Ramos (cell line): ENCODE data around the gene ERC1.
"Not testable (repeated sequence)": the region's sequence is repeated elsewhere in the genome, so short reads cannot be mapped to it uniquely, and the experiment has no call there.

Source experiments
- in situ Hi-C: fragments of 300-500 bp; cut with MboI; formaldehyde crosslinking; loops from one replicate; pipeline ENCODE4 v1.14.3; 2022; ENCODE audit warnings: low sequenced_read_pairs; ENCODE audit not compliant: unreplicated experiment

The ERC1 gene

GRCh38 chr12:1108276-1108675 is 117.3 kb downstream of the ERC1 start:
- in situ Hi-C loops: loop anchor here (10.0 kb wide), 1 partner anchor 533 kb away; no protein-coding TSS in a partner anchor

GRCh38 chr12:1115484-1116231 is 124.6 kb downstream of the ERC1 start:
- in situ Hi-C loops: no loop called here

GRCh38 chr12:1117371-1117770 is 126.3 kb downstream of the ERC1 start:
- in situ Hi-C loops: no loop called here

GRCh38 chr12:1117970-1118563 is 127.0 kb downstream of the ERC1 start:
- in situ Hi-C loops: no loop called here

GRCh38 chr12:1122786-1123185 is 131.8 kb downstream of the ERC1 start:
- in situ Hi-C loops: loop anchor here (5.0 kb wide), 1 partner anchor 465 kb away; no protein-coding TSS in a partner anchor

- in situ Hi-C loops: no loop called here
Observed at GRCh38 chr12:1126091-1126490, 135.1 kb downstream of the ERC1 start.

- in situ Hi-C loops: no loop called here
Observed at GRCh38 chr12:1127021-1127420, 136.0 kb downstream of the ERC1 start.

- in situ Hi-C loops: no loop called here
Observed at GRCh38 chr12:1130164-1130563, 139.1 kb downstream of the ERC1 start.

GRCh38 chr12:1130571-1130970 is 139.5 kb downstream of the ERC1 start:
- in situ Hi-C loops: no loop called here

- in situ Hi-C loops: no loop called here
Observed at GRCh38 chr12:1131811-1132224, 140.8 kb downstream of the ERC1 start.

- in situ Hi-C loops: no loop called here
Observed at GRCh38 chr12:1132311-1132710, 141.3 kb downstream of the ERC1 start.

- in situ Hi-C loops: no loop called here
Observed at GRCh38 chr12:1138691-1139090, 147.7 kb downstream of the ERC1 start.

- in situ Hi-C loops: not testable (repeated sequence)
Observed at GRCh38 chr12:1146758-1147157, 155.7 kb downstream of the ERC1 start.

- in situ Hi-C loops: no loop called here
Observed at GRCh38 chr12:1147821-1148220, 156.8 kb downstream of the ERC1 start.

GRCh38 chr12:1157046-1157445 is 166.0 kb downstream of the ERC1 start:
- in situ Hi-C loops: no loop called here

GRCh38 chr12:1161197-1161596 is 170.2 kb downstream of the ERC1 start:
- in situ Hi-C loops: no loop called here

GRCh38 chr12:1162081-1162760 is 171.2 kb downstream of the ERC1 start:
- in situ Hi-C loops: no loop called here

GRCh38 chr12:1167784-1168183 is 176.8 kb downstream of the ERC1 start:
- in situ Hi-C loops: no loop called here

GRCh38 chr12:1170411-1170810 is 179.4 kb downstream of the ERC1 start:
- in situ Hi-C loops: no loop called here

- in situ Hi-C loops: no loop called here
Observed at GRCh38 chr12:1171657-1172408, 180.8 kb downstream of the ERC1 start.
